ENCODE measurements around the gene SLMAP. TPM values are rescaled to one million over a fixed set of nuclear protein-coding genes. Genes with fewer than 3 reads are reported as not detected.

Gene SLMAP
- total and polyA plus RNA-seq, 10 donors: 7.8 to 77.3 (median 62.9) TPM

GRCh38 chr3:57851304-57851703 is 95.2 kb downstream of the SLMAP start:
- no peak for DNase-seq
- intact Hi-C loops (cut with DNase I; ENCODE audit: low total_unique reads): no loop called here
- TF ChIP-seq CTCF (IDR thresholded peaks at IDR 0.05 in 8 of 11, conservative IDR thresholded peaks at IDR 0.05 in 3 of 11) (no peak), POLR2AphosphoS5 (IDR thresholded peaks at IDR 0.05) (no peak), POLR2A (IDR thresholded peaks at IDR 0.05) (no peak)
- WGBS, 5 donors: 91 to 98% (median 94%) methylated on average over 6 of the region's 6 CpGs
- H3K4me3 ChIP-seq: no peak overlapping the region
- H3K36me3 ChIP-seq: peaks cover 0 to 55% (median 11%) of the 10 kb centered on the region in 6 donors
- no peaks in the 10 kb centered on the region for H3K4me1 ChIP-seq
- H3K27ac ChIP-seq: no peak overlapping the region
- H3K27me3 ChIP-seq (replicated peaks in 1 of 7): no peaks in the 10 kb centered on the region
- no peaks in the 10 kb centered on the region for H3K9me3 ChIP-seq

- no peaks in the 10 kb centered on the region for H3K9me3 ChIP-seq
- H3K27ac ChIP-seq: no peak overlapping the region
- H3K4me1 ChIP-seq: no peaks in the 10 kb centered on the region
- no peak for DNase-seq
- H3K36me3 ChIP-seq: peaks cover 0 to 66% (median 16%) of the 10 kb centered on the region in 6 donors
- 92 to 100% (median 97%) methylated on average over 1 of the region's 1 CpG for WGBS, 5 donors
- H3K4me3 ChIP-seq: no peak overlapping the region
- intact Hi-C loops (cut with DNase I; ENCODE audit: low total_unique reads): no loop called here
- TF ChIP-seq CTCF (IDR thresholded peaks at IDR 0.05 in 8 of 11, conservative IDR thresholded peaks at IDR 0.05 in 3 of 11): peak in 1 of 11 experiments; percentile 10
- no peak for TF ChIP-seq POLR2A (IDR thresholded peaks at IDR 0.05)
- no peaks in the 10 kb centered on the region for H3K27me3 ChIP-seq (replicated peaks in 1 of 7)
Measured at GRCh38 chr3:57852896-57853295, 96.8 kb downstream of the SLMAP start.

- 96 to 100% (median 97%) methylated on average over 1 of the region's 1 CpG for WGBS, 5 donors
- TF ChIP-seq POLR2A (IDR thresholded peaks at IDR 0.05) (no peak), CTCF (IDR thresholded peaks at IDR 0.05 in 8 of 11, conservative IDR thresholded peaks at IDR 0.05 in 3 of 11) (no peak), POLR2AphosphoS5 (IDR thresholded peaks at IDR 0.05) (no peak)
- no peak overlapping the region for H3K27ac ChIP-seq
- no peaks in the 10 kb centered on the region for H3K4me1 ChIP-seq
- no peaks in the 10 kb centered on the region for H3K9me3 ChIP-seq
- intact Hi-C loops (cut with DNase I; ENCODE audit: low total_unique reads): no loop called here
- H3K36me3 ChIP-seq: peaks cover 0 to 80% (median 23%) of the 10 kb centered on the region in 6 donors
- DNase-seq: no peak
- H3K27me3 ChIP-seq (replicated peaks in 1 of 7): no peaks in the 10 kb centered on the region
- H3K4me3 ChIP-seq: no peak overlapping the region
Measured at GRCh38 chr3:57855281-57855680, 99.2 kb downstream of the SLMAP start.

GRCh38 chr3:57855943-57856342 is 99.8 kb downstream of the SLMAP start:
- Histone ChIP-seq H3K4me1 (no peaks in the 10 kb centered on the region), H3K27me3 (replicated peaks in 1 of 7) (no peaks in the 10 kb centered on the region), H3K27ac (no peak overlapping the region), H3K9me3 (no peaks in the 10 kb centered on the region), H3K4me3 (no peak overlapping the region), H3K36me3 (peaks cover 0 to 80% (median 20%) of the 10 kb centered on the region in 6 donors)
- WGBS, 5 donors: 93 to 99% (median 97%) methylated on average over 4 of the region's 4 CpGs
- no peak for TF ChIP-seq CTCF (IDR thresholded peaks at IDR 0.05 in 8 of 11, conservative IDR thresholded peaks at IDR 0.05 in 3 of 11)
- no peak for TF ChIP-seq POLR2AphosphoS5 (IDR thresholded peaks at IDR 0.05)
- TF ChIP-seq POLR2A (IDR thresholded peaks at IDR 0.05): no peak
- DNase-seq: no peak
- intact Hi-C loops (cut with DNase I; ENCODE audit: low total_unique reads): no loop called here
